A204.1 (cell line): Measurements from ENCODE around the gene PSMD5.
A peak's percentile ranks its signal among the peaks of the same experiment; 100 is the strongest.

Experiments
- FAIRE-seq: peaks from 2 replicates; lab custom pipeline; 2012; peaks lifted over from hg19 to GRCh38; lab: Jason Lieb, UNC

Gene PSMD5

GRCh38 chr9:120842685-120843485, at the start of gene PSMD5:
TSS of gene PSMD5 (minus strand) at chr9:120842922. CDS start at chr9:120842909, 13 bp downstream.
- peak; percentile 51 for FAIRE-seq

GRCh38 chr9:120891884-120892747, 49.4 kb upstream of the PSMD5 start:
- FAIRE-seq: no peak

GRCh38 chr9:120891245-120891883, 48.6 kb upstream of the PSMD5 start:
- no peak for FAIRE-seq

- no peak for FAIRE-seq
Observed at GRCh38 chr9:120890320-120891244, 47.9 kb upstream of the PSMD5 start.

- no peak for FAIRE-seq
Observed at GRCh38 chr9:120889606-120890271, 47.0 kb upstream of the PSMD5 start.

GRCh38 chr9:120888626-120889025, 45.9 kb upstream of the PSMD5 start:
- no peak for FAIRE-seq

DNA sequence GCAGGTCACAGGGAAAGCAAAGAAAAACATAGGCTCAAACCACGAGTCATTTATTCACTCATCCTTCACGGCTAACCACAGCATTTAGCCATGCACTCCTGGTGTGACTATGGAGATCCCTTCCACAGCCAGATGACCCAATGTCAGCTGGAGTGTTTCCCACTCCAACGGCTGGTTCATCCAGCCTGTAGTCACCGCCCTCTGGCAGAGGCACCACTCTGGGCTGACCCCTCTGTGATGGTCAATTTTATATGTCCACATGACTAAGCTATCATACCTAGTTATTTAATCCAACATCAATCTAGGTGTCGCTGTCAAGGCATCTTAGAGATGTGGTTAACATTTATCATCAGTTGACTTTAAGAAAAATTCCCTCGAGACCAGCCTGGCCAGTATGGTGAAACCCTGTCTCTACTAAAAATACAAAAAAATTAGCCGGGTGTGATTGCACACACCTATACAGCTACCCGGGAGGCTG, 43.8 kb upstream of the PSMD5 start:
- no peak for FAIRE-seq

GRCh38 chr9:120885958-120886357, 43.2 kb upstream of the PSMD5 start:
- FAIRE-seq: no peak

GRCh38 chr9:120885457-120885856, 42.7 kb upstream of the PSMD5 start:
- FAIRE-seq: no peak

DNA sequence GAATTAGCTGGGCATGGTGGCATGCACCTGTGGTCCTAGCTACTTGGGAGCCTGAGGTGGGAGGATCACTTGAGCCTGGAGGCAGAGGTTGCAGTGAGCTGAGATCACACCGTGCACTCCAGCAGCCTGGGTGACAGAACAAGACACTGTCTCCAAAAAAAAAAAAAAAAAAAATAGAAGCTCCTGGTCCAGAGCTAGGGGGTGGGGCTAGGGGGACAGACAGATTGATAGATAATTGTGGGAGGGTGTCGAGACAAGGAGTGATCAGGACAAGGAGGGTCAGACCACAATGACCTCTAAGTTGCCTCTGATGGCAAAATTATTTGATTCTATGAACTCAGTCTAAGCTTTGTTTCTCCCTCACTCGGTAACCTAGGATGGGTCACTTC, 40.9 kb upstream of the PSMD5 start:
- FAIRE-seq: no peak

GRCh38 chr9:120882935-120883607, 40.3 kb upstream of the PSMD5 start:
- FAIRE-seq: no peak

DNA sequence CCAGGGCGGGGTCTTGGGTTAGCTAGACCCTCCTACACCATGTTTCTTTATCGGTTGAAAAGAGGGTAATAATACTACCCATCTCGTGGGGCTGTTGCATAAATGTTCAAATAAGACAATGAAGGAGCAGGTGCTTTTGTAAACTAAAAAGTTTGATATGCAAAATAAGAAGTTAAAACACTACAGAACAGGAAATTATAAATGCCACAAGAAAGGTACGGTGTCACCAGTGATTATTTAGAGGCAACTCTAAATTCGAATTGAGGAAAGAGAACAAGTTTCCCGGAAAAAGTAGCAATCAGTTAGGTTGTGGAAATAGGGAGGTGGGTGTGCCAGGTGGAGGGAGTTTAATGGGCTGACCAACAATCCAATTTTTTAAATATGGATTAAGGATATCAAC, 36.7 kb upstream of the PSMD5 start:
- FAIRE-seq: no peak

- no peak for FAIRE-seq
Observed at GRCh38 chr9:120878188-120879130, 35.7 kb upstream of the PSMD5 start.

DNA sequence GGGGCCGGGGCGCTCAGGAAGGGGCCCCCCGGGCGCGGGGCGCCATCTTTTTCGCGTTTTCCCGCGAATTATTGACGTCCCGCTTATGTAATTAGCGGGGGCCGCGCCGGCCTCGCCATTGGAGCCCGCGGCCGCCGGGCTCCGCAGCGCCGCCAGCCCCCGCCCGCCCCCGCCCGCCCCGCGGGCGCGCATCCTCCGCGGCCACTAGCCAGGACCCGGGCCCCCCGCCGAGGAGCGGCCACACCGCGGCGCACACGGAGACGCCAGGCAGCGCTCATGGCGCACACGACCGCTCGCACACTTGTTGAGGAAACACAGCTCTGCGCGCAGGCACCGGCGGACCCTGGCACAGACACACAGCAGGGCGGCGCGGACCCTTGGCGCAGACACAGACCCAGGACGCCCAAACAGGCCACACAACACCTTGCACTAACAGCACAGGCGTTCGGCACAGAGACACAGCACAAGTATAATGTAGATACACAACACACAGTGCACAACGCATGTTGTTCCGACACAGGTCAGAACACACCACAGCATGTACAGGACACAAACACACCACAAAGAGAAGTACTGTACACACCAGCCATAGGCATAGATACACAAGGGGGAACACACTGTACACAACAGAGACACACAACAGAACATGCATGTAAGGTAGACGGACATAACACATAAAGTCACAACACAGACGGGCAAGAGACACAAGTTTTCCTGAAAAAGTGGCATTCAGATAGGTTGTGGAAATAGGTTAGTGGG, 34.7 kb upstream of the PSMD5 start:
- FAIRE-seq: no peak

GRCh38 chr9:120876842-120877240, 34.1 kb upstream of the PSMD5 start, which contains the start of gene PHF19:
TSS of gene PHF19 (minus strand) at chr9:120877188. CDS start at chr9:120874741, 2,447 bp downstream.
- FAIRE-seq: no peak

- no peak for FAIRE-seq
Observed at GRCh38 chr9:120875954-120876841, 33.5 kb upstream of the PSMD5 start.

DNA sequence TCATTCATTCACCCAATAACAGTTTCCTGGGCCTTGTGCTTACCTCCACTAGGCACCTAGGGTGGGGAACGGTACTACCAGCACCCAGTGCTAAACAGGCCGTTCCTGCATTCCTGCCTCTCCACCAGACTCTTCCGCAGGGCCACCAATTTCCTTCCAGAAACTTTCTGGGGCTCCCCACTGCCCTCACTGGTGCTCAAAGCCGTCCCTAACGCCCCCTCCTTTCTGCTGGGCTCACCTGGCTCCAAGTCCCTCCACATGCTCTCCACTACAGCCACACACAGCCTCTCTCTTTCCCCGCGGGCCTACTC, 32.9 kb upstream of the PSMD5 start:
- no peak for FAIRE-seq

- FAIRE-seq: no peak
Observed at GRCh38 chr9:120875195-120875565, 32.5 kb upstream of the PSMD5 start.
